ENCODE measurements around the gene SLC1A7.

The SLC1A7 gene

GRCh38 chr1:53075206-53075605, 67.2 kb downstream of the SLC1A7 start:
- DNase-seq = no peak

GRCh38 chr1:53074313-53075154, 67.9 kb downstream of the SLC1A7 start:
- DNase-seq = peak; percentile 9

- no peak for DNase-seq
Observed at GRCh38 chr1:53073868-53074311, 68.5 kb downstream of the SLC1A7 start.

- DNase-seq = no peak
Observed at GRCh38 chr1:53073287-53073686, 69.2 kb downstream of the SLC1A7 start.

- DNase-seq = no peak
Observed at GRCh38 chr1:53071915-53072314, 70.5 kb downstream of the SLC1A7 start.

- DNase-seq = no peak
Observed at GRCh38 chr1:53071167-53071865, 71.1 kb downstream of the SLC1A7 start.

GRCh38 chr1:53070621-53071020, 71.8 kb downstream of the SLC1A7 start:
- DNase-seq = peak; percentile 15

- peak; percentile 14 for DNase-seq
Observed at GRCh38 chr1:53069663-53070327, 72.6 kb downstream of the SLC1A7 start.

GRCh38 chr1:53069265-53069662, 73.2 kb downstream of the SLC1A7 start:
- peak; percentile 9 for DNase-seq

- DNase-seq = peak; percentile 12
Observed at GRCh38 chr1:53068314-53069099, 73.9 kb downstream of the SLC1A7 start.

- DNase-seq = no peak
Observed at GRCh38 chr1:53067886-53068285, 74.6 kb downstream of the SLC1A7 start.

- DNase-seq = peak; percentile 15
Observed at GRCh38 chr1:53066891-53067738, 75.3 kb downstream of the SLC1A7 start.

- no peak for DNase-seq
Observed at GRCh38 chr1:53066488-53066887, 76.0 kb downstream of the SLC1A7 start.

GRCh38 chr1:53065391-53065790, 77.0 kb downstream of the SLC1A7 start:
- no peak for DNase-seq

- DNase-seq = no peak
Observed at GRCh38 chr1:53063744-53064515, 78.5 kb downstream of the SLC1A7 start.

GRCh38 chr1:53062708-53063591, 79.5 kb downstream of the SLC1A7 start:
- no peak for DNase-seq

- DNase-seq = no peak
Observed at GRCh38 chr1:53061859-53062707, 80.4 kb downstream of the SLC1A7 start, which contains the start of gene PODN. TSS of gene PODN (plus strand) at chr1:53062213. CDS start at chr1:53069856, 7,643 bp downstream.

- no peak for DNase-seq
Observed at GRCh38 chr1:53061123-53061858, 81.1 kb downstream of the SLC1A7 start.

Data from CD4-positive, alpha-beta T cell treated with Interleukin-15 for 1 hour (primary cell).